Stimulated activated CD4-positive, alpha-beta T cell treated with anti-CD3 and anti-CD28 coated beads, Interleukin-4, amount 100 ng/mL, for 24 hours (primary cell): Measurements from ENCODE around the gene SORL1.

Experiments
- DNase-seq: peaks from one replicate; pipeline ENCODE4 v3.0.0-alpha.2; 2020

SORL1 gene

GRCh38 chr11:121670805-121671282 lies 218.7 kb downstream of the SORL1 start:
- no peak for DNase-seq

GRCh38 chr11:121671283-121672168 lies 219.4 kb downstream of the SORL1 start:
- DNase-seq = no peak

GRCh38 chr11:121672630-121673487 lies 220.7 kb downstream of the SORL1 start:
- DNase-seq = no peak

GRCh38 chr11:121681550-121682268 lies 229.6 kb downstream of the SORL1 start:
- DNase-seq = no peak
